Lower leg skin (tissue), 3 donors: ENCODE measurements around the gene HNF4A.

ENCODE experiments used
- CTCF ChIP-seq, 3 donors: fragments of 450-650 bp; IDR thresholded peaks; one replicate each; pipeline ENCODE4 v1.5.1; 2016; ENCODE audit warnings: antibody characterized with exemption in 3 of 3, mild to moderate bottlenecking in 3 of 3, moderate library complexity in 2 of 3
- POLR2A ChIP-seq, 2 donors: fragments of 450-650 bp; IDR thresholded peaks; one replicate each; pipeline ENCODE4 v1.6.1; 2016 to 2017; ENCODE audit warnings: antibody characterized with exemption in 2 of 2, mild to moderate bottlenecking in 1 of 2, moderate library complexity in 1 of 2

GRCh38 chr20:44364068-44364467 is 8.6 kb downstream of the HNF4A start:
- TF ChIP-seq CTCF (IDR thresholded peaks at IDR 0.05): no peak
- TF ChIP-seq POLR2A (IDR thresholded peaks at IDR 0.05): no peak
